Fibroblast of skin of left biceps (primary cell): ENCODE results near the gene PPT2.
A peak's percentile ranks its signal among the peaks of the same experiment; 100 is the strongest.
"Not testable (repeated sequence)": the region's sequence is repeated elsewhere in the genome, so short reads cannot be mapped to it uniquely, and the experiment has no call there.

Experiments used
- DNase-seq, 2 experiments: peaks; one replicate each; pipeline ENCODE4 v3.0.0-alpha.2; 2013; ENCODE audit warnings: low read depth in 2 of 2

The PPT2 gene

GRCh38 chr6:32189742-32190053, 35.8 kb downstream of the PPT2 start:
- DNase-seq: no peak

GRCh38 chr6:32190054-32190851, 36.3 kb downstream of the PPT2 start, which contains the start of gene PBX2:
TSS of gene PBX2 (minus strand) at chr6:32190202. CDS start at chr6:32189915, 287 bp downstream.
- peak; percentile 78 to 84 for DNase-seq

- DNase-seq: no peak
Measured at GRCh38 chr6:32190911-32191677, 37.2 kb downstream of the PPT2 start.

- DNase-seq: no peak
Measured at GRCh38 chr6:32191696-32192607, 38.0 kb downstream of the PPT2 start.

GRCh38 chr6:32192608-32193039, 38.7 kb downstream of the PPT2 start, which contains the start of gene GPSM3:
TSS of gene GPSM3 (minus strand) at chr6:32192643. CDS start at chr6:32192513, 130 bp downstream.
- no peak for DNase-seq

- not testable (repeated sequence) for DNase-seq
Measured at GRCh38 chr6:32193096-32193495, 39.2 kb downstream of the PPT2 start.

- DNase-seq: no peak
Measured at GRCh38 chr6:32194388-32194787, 40.4 kb downstream of the PPT2 start.

- no peak for DNase-seq
Measured at GRCh38 chr6:32194825-32195651, 41.1 kb downstream of the PPT2 start.

GRCh38 chr6:32195652-32195901, 41.6 kb downstream of the PPT2 start:
- DNase-seq: peak; percentile 99 to 100

GRCh38 chr6:32195902-32196681, 42.2 kb downstream of the PPT2 start:
- peak in 1 of 2 experiments; percentile 59 for DNase-seq

- DNase-seq: no peak
Measured at GRCh38 chr6:32196682-32197616, 43.0 kb downstream of the PPT2 start.

GRCh38 chr6:32198345-32198696, 44.4 kb downstream of the PPT2 start:
- DNase-seq: no peak

- no peak for DNase-seq
Measured at GRCh38 chr6:32198866-32199265, 44.9 kb downstream of the PPT2 start.

GRCh38 chr6:32200711-32201475, 47.0 kb downstream of the PPT2 start:
- DNase-seq: no peak

- no peak for DNase-seq
Measured at GRCh38 chr6:32202186-32202585, 48.2 kb downstream of the PPT2 start.

- no peak for DNase-seq
Measured at GRCh38 chr6:32203426-32204267, 49.7 kb downstream of the PPT2 start.

- DNase-seq: no peak
Measured at GRCh38 chr6:32204268-32204715, 50.4 kb downstream of the PPT2 start.

GRCh38 chr6:32208996-32209395, 55.1 kb downstream of the PPT2 start:
- DNase-seq: no peak
